HG03039 (cell line): Measurements from ENCODE around the gene CRHR1.

Experiments
- ATAC-seq: cut with Tn5 transposase; IDR thresholded peaks from one replicate; pipeline ENCODE4 v1.9.1; 2021; ENCODE audit warnings: mild to moderate bottlenecking, moderate library complexity; ENCODE audit not compliant: unreplicated experiment

The CRHR1 gene

GRCh38 chr17:45787044-45787443, 2.9 kb downstream of the CRHR1 start:
- ATAC-seq = no peak

- ATAC-seq = no peak
Measured at GRCh38 chr17:45787656-45788055, 3.5 kb downstream of the CRHR1 start.

GRCh38 chr17:45788057-45788456, 3.9 kb downstream of the CRHR1 start:
- no peak for ATAC-seq

- no peak for ATAC-seq
Measured at GRCh38 chr17:45789874-45790273, 5.8 kb downstream of the CRHR1 start.

GRCh38 chr17:45790296-45790922, 6.3 kb downstream of the CRHR1 start:
- no peak for ATAC-seq

GRCh38 chr17:45791041-45791582, 7.0 kb downstream of the CRHR1 start:
- ATAC-seq = no peak

GRCh38 chr17:45791935-45792334, 7.8 kb downstream of the CRHR1 start:
- ATAC-seq = no peak

GRCh38 chr17:45792437-45792836, 8.3 kb downstream of the CRHR1 start:
- ATAC-seq = no peak

GRCh38 chr17:45792995-45793755, 9.1 kb downstream of the CRHR1 start:
- ATAC-seq = no peak

- ATAC-seq = no peak
Measured at GRCh38 chr17:45793999-45794540, 9.9 kb downstream of the CRHR1 start.

- ATAC-seq = no peak
Measured at GRCh38 chr17:45794840-45795239, 10.7 kb downstream of the CRHR1 start.

- no peak for ATAC-seq
Measured at GRCh38 chr17:45800816-45801215, 16.7 kb downstream of the CRHR1 start.

GRCh38 chr17:45801421-45801820, 17.3 kb downstream of the CRHR1 start:
- ATAC-seq = no peak

- no peak for ATAC-seq
Measured at GRCh38 chr17:45808845-45809244, 24.7 kb downstream of the CRHR1 start.

- ATAC-seq = no peak
Measured at GRCh38 chr17:45809499-45809898, 25.4 kb downstream of the CRHR1 start.

- ATAC-seq = no peak
Measured at GRCh38 chr17:45812102-45812501, 28.0 kb downstream of the CRHR1 start.

- no peak for ATAC-seq
Measured at GRCh38 chr17:45813048-45813725, 29.1 kb downstream of the CRHR1 start.

GRCh38 chr17:45814622-45815606, 30.8 kb downstream of the CRHR1 start:
- no peak for ATAC-seq

- no peak for ATAC-seq
Measured at GRCh38 chr17:45815752-45816151, 31.6 kb downstream of the CRHR1 start.

- ATAC-seq = no peak
Measured at GRCh38 chr17:45818041-45818440, 33.9 kb downstream of the CRHR1 start.
